GM19240 (cell line): ENCODE measurements around the gene NPY.
A peak's percentile ranks its signal among the peaks of the same experiment; 100 is the strongest.
"Not testable (repeated sequence)": the region's sequence is repeated elsewhere in the genome, so short reads cannot be mapped to it uniquely, and the experiment has no call there.

Experiments used
- DNase-seq: peaks from one replicate; pipeline ENCODE4 v3.0.0; 2011; ENCODE audit warnings: low spot score; ENCODE audit not compliant: insufficient read length

Gene NPY

GRCh38 chr7:24283897-24284698 lies at the start of gene NPY:
TSS of gene NPY (plus strand) at chr7:24284190. CDS start at chr7:24285241, 1,051 bp downstream.
- DNase-seq, result no peak

- DNase-seq, result no peak
Observed at GRCh38 chr7:24239260-24239659, 44.7 kb upstream of the NPY start.

GRCh38 chr7:24241206-24241605 lies 42.8 kb upstream of the NPY start:
- DNase-seq, result no peak

- no peak for DNase-seq
Observed at GRCh38 chr7:24244554-24244953, 39.4 kb upstream of the NPY start.

- DNase-seq, result no peak
Observed at GRCh38 chr7:24245362-24245761, 38.6 kb upstream of the NPY start.

- no peak for DNase-seq
Observed at GRCh38 chr7:24249266-24249665, 34.7 kb upstream of the NPY start.

- DNase-seq, result no peak
Observed at GRCh38 chr7:24251568-24251967, 32.4 kb upstream of the NPY start.

- DNase-seq, result no peak
Observed at GRCh38 chr7:24255139-24255538, 28.9 kb upstream of the NPY start.

GRCh38 chr7:24258324-24258723 lies 25.7 kb upstream of the NPY start:
- DNase-seq, result not testable (repeated sequence)

- no peak for DNase-seq
Observed at GRCh38 chr7:24271938-24272337, 12.1 kb upstream of the NPY start.

GRCh38 chr7:24279512-24279911 lies 4.5 kb upstream of the NPY start:
- DNase-seq, result no peak

- DNase-seq, result no peak
Observed at GRCh38 chr7:24283554-24283896, 465 bp upstream of the NPY start.

- DNase-seq, result no peak
Observed at GRCh38 chr7:24284699-24285506, 913 bp downstream of the NPY start.

GRCh38 chr7:24290004-24290641 lies 6.1 kb downstream of the NPY start:
- DNase-seq, result peak; percentile 62

GRCh38 chr7:24291271-24291670 lies 7.3 kb downstream of the NPY start:
- DNase-seq, result no peak

GRCh38 chr7:24297362-24297761 lies 13.4 kb downstream of the NPY start:
- no peak for DNase-seq

GRCh38 chr7:24298696-24299095 lies 14.7 kb downstream of the NPY start:
- no peak for DNase-seq

- no peak for DNase-seq
Observed at GRCh38 chr7:24299192-24299591, 15.2 kb downstream of the NPY start.

GRCh38 chr7:24301703-24302102 lies 17.7 kb downstream of the NPY start:
- DNase-seq, result no peak

- DNase-seq, result no peak
Observed at GRCh38 chr7:24304494-24305095, 20.6 kb downstream of the NPY start.

GRCh38 chr7:24307326-24307725 lies 23.3 kb downstream of the NPY start:
- DNase-seq, result no peak

- no peak for DNase-seq
Observed at GRCh38 chr7:24312588-24312987, 28.6 kb downstream of the NPY start.
